VCaP (cell line): ENCODE data around the gene EXOC6.

Experiments used
- H3K27ac ChIP-seq: fragments of 450-650 bp; 2 replicates; pipeline ENCODE4 v1.5.1; 2017
- CTCF ChIP-seq: fragments of 450-650 bp; conservative IDR thresholded peaks from 2 replicates; pipeline ENCODE4 v1.5.1; 2017; ENCODE audit warnings: mild to moderate bottlenecking, moderate library complexity

The EXOC6 gene, protein sequence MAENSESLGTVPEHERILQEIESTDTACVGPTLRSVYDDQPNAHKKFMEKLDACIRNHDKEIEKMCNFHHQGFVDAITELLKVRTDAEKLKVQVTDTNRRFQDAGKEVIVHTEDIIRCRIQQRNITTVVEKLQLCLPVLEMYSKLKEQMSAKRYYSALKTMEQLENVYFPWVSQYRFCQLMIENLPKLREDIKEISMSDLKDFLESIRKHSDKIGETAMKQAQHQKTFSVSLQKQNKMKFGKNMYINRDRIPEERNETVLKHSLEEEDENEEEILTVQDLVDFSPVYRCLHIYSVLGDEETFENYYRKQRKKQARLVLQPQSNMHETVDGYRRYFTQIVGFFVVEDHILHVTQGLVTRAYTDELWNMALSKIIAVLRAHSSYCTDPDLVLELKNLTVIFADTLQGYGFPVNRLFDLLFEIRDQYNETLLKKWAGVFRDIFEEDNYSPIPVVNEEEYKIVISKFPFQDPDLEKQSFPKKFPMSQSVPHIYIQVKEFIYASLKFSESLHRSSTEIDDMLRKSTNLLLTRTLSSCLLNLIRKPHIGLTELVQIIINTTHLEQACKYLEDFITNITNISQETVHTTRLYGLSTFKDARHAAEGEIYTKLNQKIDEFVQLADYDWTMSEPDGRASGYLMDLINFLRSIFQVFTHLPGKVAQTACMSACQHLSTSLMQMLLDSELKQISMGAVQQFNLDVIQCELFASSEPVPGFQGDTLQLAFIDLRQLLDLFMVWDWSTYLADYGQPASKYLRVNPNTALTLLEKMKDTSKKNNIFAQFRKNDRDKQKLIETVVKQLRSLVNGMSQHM

GRCh38 chr10:92848441-92849233, at the start of gene EXOC6:
Gene EXOC6, plus strand, starts transcription at chr10:92848520. Its CDS starts 14 bp downstream, at chr10:92848534.
- H3K27ac ChIP-seq: peak within 1 kb of the TSS; percentile 92
- TF ChIP-seq CTCF: peak; percentile 42

DNA sequence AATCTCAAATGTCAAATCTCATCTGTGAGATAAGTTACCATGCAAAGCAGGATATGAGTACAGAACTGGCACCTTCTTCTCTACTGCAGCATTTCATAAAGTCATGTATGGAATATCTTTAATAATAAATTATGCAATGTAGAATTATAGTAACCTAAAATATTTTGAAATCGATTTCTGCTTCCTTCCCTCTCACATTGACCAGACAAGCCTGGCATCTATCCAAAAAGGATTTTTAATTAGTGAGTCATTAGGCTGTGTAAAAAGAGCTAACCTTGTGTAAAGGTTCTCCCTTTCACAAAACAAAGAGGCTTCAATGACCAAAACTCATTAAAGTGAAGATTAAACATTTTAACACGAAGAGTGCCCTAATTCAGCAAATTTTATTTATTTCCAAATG, 48.8 kb upstream of the EXOC6 start:
- TF ChIP-seq CTCF: no peak
- peak overlapping the region; percentile 78 for H3K27ac ChIP-seq

GRCh38 chr10:92800134-92800733, 48.1 kb upstream of the EXOC6 start:
- peak overlapping the region; percentile 78 for H3K27ac ChIP-seq
- no peak for TF ChIP-seq CTCF

DNA sequence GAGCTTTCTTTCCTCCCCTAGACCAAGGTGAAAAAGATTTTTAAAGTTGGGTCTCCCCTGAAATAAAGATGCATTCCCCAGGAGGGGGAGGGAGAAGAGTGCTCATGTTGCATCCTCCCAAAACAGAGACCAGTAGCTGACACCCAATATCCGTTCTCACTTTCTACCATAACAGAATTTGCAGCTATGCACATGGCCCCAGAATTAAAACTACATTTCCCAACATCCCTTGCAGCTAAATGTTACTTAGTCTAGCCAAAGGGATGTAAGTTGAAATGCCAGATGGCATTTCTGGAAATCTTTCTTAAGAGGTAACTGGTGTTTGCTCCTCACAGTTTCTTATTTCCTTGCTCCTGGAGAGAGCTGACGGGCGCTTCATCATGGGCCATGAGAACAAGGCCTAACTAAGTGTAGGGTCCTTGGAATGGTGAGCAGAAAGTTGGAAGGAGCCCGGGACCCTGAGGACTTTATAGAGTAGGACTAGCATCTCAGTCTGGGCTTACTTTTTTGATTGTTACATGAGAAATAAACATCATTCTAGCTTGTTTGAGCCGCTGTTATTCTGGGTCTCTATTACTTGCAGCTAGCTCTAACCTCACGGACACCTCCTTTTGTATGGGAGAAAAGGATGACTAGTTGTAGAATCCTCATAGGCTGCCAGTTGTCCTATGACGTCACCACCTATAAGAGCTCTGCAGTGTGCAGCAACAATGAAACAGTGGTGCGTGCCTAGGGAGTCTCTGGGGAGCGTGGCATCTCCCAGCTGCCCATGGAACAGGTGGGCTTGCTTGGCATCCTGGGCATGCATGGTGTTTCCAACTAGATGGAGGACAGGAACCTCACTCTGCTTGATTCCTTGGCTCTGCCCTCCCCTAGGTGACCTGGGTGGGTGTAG, 46.1 kb upstream of the EXOC6 start:
- TF ChIP-seq CTCF: no peak
- peak overlapping the region; percentile 78; the same call in 1 of the 2 replicates for H3K27ac ChIP-seq

- TF ChIP-seq CTCF: no peak
- H3K27ac ChIP-seq: no peak overlapping the region
Observed at GRCh38 chr10:92809840-92810239, 38.5 kb upstream of the EXOC6 start.

- H3K27ac ChIP-seq: no peak overlapping the region
- no peak for TF ChIP-seq CTCF
Observed at GRCh38 chr10:92810934-92811532, 37.3 kb upstream of the EXOC6 start.
